Measurements from ENCODE around the gene GALNT14.

Gene GALNT14

GRCh38 chr2:30888852-30889409 is 249.3 kb downstream of the GALNT14 start:
- TF ChIP-seq CTCF (IDR thresholded peaks at IDR 0.05; ENCODE audit: low read length, missing control alignments): no peak
- H3K4me3 ChIP-seq (replicated peaks; ENCODE audit: low read depth, low read length): no peak overlapping the region
- no peak for DNase-seq (ENCODE audit: low read depth)

GRCh38 chr2:30886080-30886479 is 252.2 kb downstream of the GALNT14 start:
- DNase-seq (ENCODE audit: low read depth): no peak
- no peak for TF ChIP-seq CTCF (IDR thresholded peaks at IDR 0.05; ENCODE audit: low read length, missing control alignments)

GRCh38 chr2:30883822-30884221 is 254.4 kb downstream of the GALNT14 start:
- no peak for DNase-seq (ENCODE audit: low read depth)

More at GRCh38 chr2:30886080-30886479, 252.2 kb downstream of the GALNT14 start:
- no peak overlapping the region for H3K4me3 ChIP-seq (replicated peaks; ENCODE audit: low read depth, low read length)

GRCh38 chr2:30883184-30883583 is 255.1 kb downstream of the GALNT14 start:
- no peak overlapping the region for H3K4me3 ChIP-seq (replicated peaks; ENCODE audit: low read depth, low read length)
- DNase-seq (ENCODE audit: low read depth): no peak
- no peak for TF ChIP-seq CTCF (IDR thresholded peaks at IDR 0.05; ENCODE audit: low read length, missing control alignments)

More at GRCh38 chr2:30883822-30884221, 254.4 kb downstream of the GALNT14 start:
- H3K4me3 ChIP-seq (replicated peaks; ENCODE audit: low read depth, low read length): no peak overlapping the region
- no peak for TF ChIP-seq CTCF (IDR thresholded peaks at IDR 0.05; ENCODE audit: low read length, missing control alignments)

- no peak for TF ChIP-seq CTCF (IDR thresholded peaks at IDR 0.05; ENCODE audit: low read length, missing control alignments)
- no peak for DNase-seq (ENCODE audit: low read depth)
- H3K4me3 ChIP-seq (replicated peaks; ENCODE audit: low read depth, low read length): no peak overlapping the region
Observed at GRCh38 chr2:30880516-30880915, 257.7 kb downstream of the GALNT14 start.

GRCh38 chr2:30877833-30878232 is 260.4 kb downstream of the GALNT14 start:
- DNase-seq (ENCODE audit: low read depth): no peak
- H3K4me3 ChIP-seq (replicated peaks; ENCODE audit: low read depth, low read length): no peak overlapping the region

More at GRCh38 chr2:30877833-30878232, 260.4 kb downstream of the GALNT14 start:
- TF ChIP-seq CTCF (IDR thresholded peaks at IDR 0.05; ENCODE audit: low read length, missing control alignments): no peak

Measured in fibroblast of pulmonary artery (primary cell).